Measurements from ENCODE around the gene ZNF80.

Gene ZNF80

DNA sequence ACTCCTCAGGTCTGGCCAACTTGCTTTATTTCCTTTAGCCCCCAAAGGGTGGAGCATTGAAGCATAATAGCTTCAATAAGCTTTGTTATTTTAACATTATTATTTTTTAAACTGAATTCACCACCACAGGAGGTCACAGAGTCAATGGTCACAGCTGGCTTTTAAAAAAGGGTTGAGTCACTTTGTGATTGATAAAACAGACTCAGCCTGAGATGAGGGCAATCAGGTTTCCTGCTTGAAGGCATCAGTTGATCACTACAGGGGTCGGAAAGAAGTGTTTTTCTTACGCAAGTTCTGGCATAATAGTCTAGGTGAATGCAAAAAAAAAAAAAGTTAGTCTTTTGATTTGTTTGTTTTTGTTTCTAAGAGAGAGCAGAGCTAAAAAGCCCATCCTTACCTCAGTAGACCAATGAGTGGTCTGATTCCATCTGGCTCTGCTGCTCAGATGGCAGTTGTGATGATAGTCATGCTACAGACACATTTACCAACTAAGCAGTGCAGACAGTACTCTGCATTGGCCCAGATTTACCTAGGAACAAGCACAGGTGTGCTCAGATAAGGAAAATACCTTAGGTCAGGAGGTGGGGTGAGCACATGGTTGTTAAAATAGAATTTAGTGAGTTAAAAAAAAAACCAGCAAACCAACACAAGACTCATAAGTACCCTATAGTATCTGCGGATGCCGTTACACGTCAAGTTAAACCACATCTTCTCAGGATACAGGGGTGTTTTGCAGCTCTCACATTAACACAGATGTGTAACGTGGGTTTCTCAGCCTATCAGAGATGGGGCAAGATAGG lies 22.6 kb downstream of the ZNF80 start:
- TF ChIP-seq CTCF (IDR thresholded peaks at IDR 0.05; ENCODE audit: low read length, missing control alignments): no peak
- H3K4me3 ChIP-seq (replicated peaks; ENCODE audit: low read depth, low read length): peak overlapping the region; percentile 38
- DNase-seq (ENCODE audit: low read depth): no peak

GRCh38 chr3:114213627-114214541 lies 23.5 kb downstream of the ZNF80 start:
- peak; percentile 12 for TF ChIP-seq CTCF (IDR thresholded peaks at IDR 0.05; ENCODE audit: low read length, missing control alignments)
- peak; percentile 55 for DNase-seq (ENCODE audit: low read depth)
- H3K4me3 ChIP-seq (replicated peaks; ENCODE audit: low read depth, low read length): peak overlapping the region; percentile 38

GRCh38 chr3:114213292-114213626 lies 24.1 kb downstream of the ZNF80 start:
- DNase-seq (ENCODE audit: low read depth): peak; percentile 69
- TF ChIP-seq CTCF (IDR thresholded peaks at IDR 0.05; ENCODE audit: low read length, missing control alignments): no peak
- H3K4me3 ChIP-seq (replicated peaks; ENCODE audit: low read depth, low read length): no peak overlapping the region

- no peak for DNase-seq (ENCODE audit: low read depth)
- H3K4me3 ChIP-seq (replicated peaks; ENCODE audit: low read depth, low read length): no peak overlapping the region
- no peak for TF ChIP-seq CTCF (IDR thresholded peaks at IDR 0.05; ENCODE audit: low read length, missing control alignments)
Measured at GRCh38 chr3:114212646-114213045, 24.7 kb downstream of the ZNF80 start.

GRCh38 chr3:114207768-114208167 lies 29.6 kb downstream of the ZNF80 start:
- no peak overlapping the region for H3K4me3 ChIP-seq (replicated peaks; ENCODE audit: low read depth, low read length)
- TF ChIP-seq CTCF (IDR thresholded peaks at IDR 0.05; ENCODE audit: low read length, missing control alignments): no peak
- no peak for DNase-seq (ENCODE audit: low read depth)

GRCh38 chr3:114206342-114206741 lies 31.0 kb downstream of the ZNF80 start:
- no peak for TF ChIP-seq CTCF (IDR thresholded peaks at IDR 0.05; ENCODE audit: low read length, missing control alignments)
- DNase-seq (ENCODE audit: low read depth): no peak
- no peak overlapping the region for H3K4me3 ChIP-seq (replicated peaks; ENCODE audit: low read depth, low read length)

Data from fibroblast of pulmonary artery (primary cell).